ENCODE measurements around the gene SERPINA1. TPM values are rescaled to one million over a fixed set of nuclear protein-coding genes. Genes with fewer than 3 reads are reported as not detected.

The SERPINA1 gene
- total RNA-seq, 1 experiment from 2014 or later, result 9.1 TPM

GRCh38 chr14:94377866-94378470 is 10.4 kb downstream of the SERPINA1 start:
- CTCF ChIA-PET, result no interaction called here
- no peak overlapping the region for H3K9ac ChIP-seq (ENCODE audit: low read length)
- H3K9me3 ChIP-seq (ENCODE audit: control insufficient read depth in 1 of 2, insufficient read depth in 1 of 2, low read depth in 1 of 2, low read length in 2 of 2), result no peaks in the 10 kb centered on the region
- RAD21 ChIA-PET (ENCODE audit: low non-redundant PET in 1 of 2, low total read pairs in 2 of 2, uncharacterized antibody in 2 of 2, unreplicated experiment in 2 of 2), result no interaction called here
- no peak overlapping the region for H3K27ac ChIP-seq (ENCODE audit: low read depth, low read length)
- H3K27me3 ChIP-seq (ENCODE audit: insufficient read depth, low read length), result no peaks in the 10 kb centered on the region
- no TSS peak for BruUV-seq (replicated peaks)
- H3K4me2 ChIP-seq (ENCODE audit: low read length), result no peak overlapping the region
- H3K79me2 ChIP-seq (ENCODE audit: insufficient read depth, low read length), result no peaks in the 10 kb centered on the region
- H3K9me2 ChIP-seq (ENCODE audit: insufficient read depth), result no peaks in the 10 kb centered on the region
- ATAC-seq (no peak), DNase-seq (ENCODE audit: low read depth, low spot score) (no peak)
- H3K4me1 ChIP-seq (ENCODE audit: control insufficient read depth in 1 of 2, insufficient read depth in 2 of 2, low read length in 2 of 2), result peaks cover 14 to 30% of the 10 kb centered on the region in 2 experiments
- no peak overlapping the region for H2AFZ ChIP-seq (ENCODE audit: low read depth, low read length, poor library complexity, severe bottlenecking)
- POLR2A ChIA-PET, result no interaction called here
- TF ChIP-seq YY1 (IDR thresholded peaks at IDR 0.05; ENCODE audit: extremely low read depth, insufficient replicate concordance, low read depth, low read length) (no peak), RAD21 (IDR thresholded peaks at IDR 0.05; ENCODE audit: low read depth) (no peak), REST (IDR thresholded peaks at IDR 0.05; ENCODE audit: low read depth) (no peak), ZFX (IDR thresholded peaks at IDR 0.05) (no peak), POLR2AphosphoS5 (IDR thresholded peaks at IDR 0.05; ENCODE audit: low read depth, low read length) (no peak), JUND (IDR thresholded peaks at IDR 0.05) (no peak), ZNF274 (IDR thresholded peaks at IDR 0.05; ENCODE audit: low read depth, low read length) (no peak), MAX (IDR thresholded peaks at IDR 0.05) (no peak), EGR1 (IDR thresholded peaks at IDR 0.05; ENCODE audit: low read depth) (no peak), CBX3 (IDR thresholded peaks at IDR 0.05; ENCODE audit: low read depth) (no peak), EZH2phosphoT487 (IDR thresholded peaks at IDR 0.05; ENCODE audit: borderline replicate concordance) (no peak), EZH2 (IDR thresholded peaks at IDR 0.05) (no peak)
- H3K4me3 ChIP-seq (replicated peaks in 1 of 2; ENCODE audit: low read depth in 1 of 2, low read length in 2 of 2), result no peak overlapping the region
- no peaks in the 10 kb centered on the region for H4K20me1 ChIP-seq (ENCODE audit: insufficient read depth)
- intact Hi-C loops (cut with micrococcal nuclease), result loop anchor here (2.0 kb wide), 1 partner anchor 13 kb away; no protein-coding TSS in a partner anchor
- no peaks in the 10 kb centered on the region for H3K36me3 ChIP-seq (ENCODE audit: control insufficient read depth in 1 of 2, insufficient read depth in 2 of 2, low read length in 2 of 2)

Data from HCT116 (cell line).